Neuronal stem cell (in vitro differentiated cells): ENCODE data around the gene ZNF536.
A peak's percentile ranks its signal among the peaks of the same experiment; 100 is the strongest.

Experiments
- DNase-seq: peaks from one replicate; pipeline ENCODE4 v3.0.0-alpha.2; 2013; ENCODE audit warnings: low spot score
- H2AFZ ChIP-seq: one replicate; pipeline ENCODE4 v1.6.1; 2013; ENCODE audit warnings: mild to moderate bottlenecking, low read length, inconsistent platforms
- H2AK5ac ChIP-seq: 2 replicates; pipeline ENCODE4 v1.6.1; 2013; ENCODE audit warnings: low read depth, mild to moderate bottlenecking, inconsistent platforms, low read length, moderate library complexity, mixed read lengths
- H2BK120ac ChIP-seq: 2 replicates; pipeline ENCODE4 v1.6.1; 2013; ENCODE audit warnings: low read depth, mild to moderate bottlenecking, inconsistent platforms, low read length, moderate library complexity, mixed read lengths
- H2BK12ac ChIP-seq: one replicate; pipeline ENCODE4 v1.6.1; 2013; ENCODE audit warnings: low read length, inconsistent platforms
- H2BK15ac ChIP-seq: 2 replicates; pipeline ENCODE4 v1.6.1; 2013; ENCODE audit warnings: mild to moderate bottlenecking, low read length, inconsistent platforms, mixed read lengths
- H2BK5ac ChIP-seq: one replicate; pipeline ENCODE4 v1.6.1; 2013; ENCODE audit warnings: inconsistent platforms, mild to moderate bottlenecking, low read length, moderate library complexity
- H3K14ac ChIP-seq: one replicate; pipeline ENCODE4 v1.6.1; 2013; ENCODE audit warnings: low read length, inconsistent platforms
- H3K18ac ChIP-seq: 2 replicates; pipeline ENCODE4 v1.6.1; 2013; ENCODE audit warnings: low read length, inconsistent platforms
- H3K23ac ChIP-seq: 2 replicates; pipeline ENCODE4 v1.6.1; 2013; ENCODE audit warnings: low read depth, mild to moderate bottlenecking, mixed read lengths, low read length, inconsistent platforms; ENCODE audit not compliant: poor library complexity
- H3K27ac ChIP-seq: replicated peaks from 3 replicates; pipeline ENCODE4 v1.5.1; 2013; ENCODE audit warnings: low read length, inconsistent platforms
- H3K27me3 ChIP-seq, 3 experiments: 2 replicates each; pipeline ENCODE4 v1.6.1; 2013; ENCODE audit warnings: low read length in 3 of 3, mild to moderate bottlenecking in 2 of 3, inconsistent platforms in 1 of 3, low read depth in 1 of 3, mixed read lengths in 1 of 3, moderate library complexity in 1 of 3; ENCODE audit not compliant: control insufficient read depth in 3 of 3, insufficient read depth in 3 of 3
- H3K36me3 ChIP-seq, 2 donors: replicated peaks in 1 of 2; 2 replicates each; pipeline ENCODE4 v1.6.1; 2013; ENCODE audit warnings: low read length in 2 of 2; ENCODE audit not compliant: control insufficient read depth in 2 of 2, insufficient read depth in 2 of 2
- H3K4ac ChIP-seq: 2 replicates; pipeline ENCODE4 v1.6.1; 2013; ENCODE audit warnings: inconsistent platforms, mild to moderate bottlenecking, low read length, moderate library complexity
- H3K4me1 ChIP-seq, 2 donors: 1 replicate in 1 of 2; 2 replicates in 1 of 2; pipeline ENCODE4 v1.6.1; 2013; ENCODE audit warnings: low read length in 2 of 2, low read depth in 1 of 2; ENCODE audit not compliant: control insufficient read depth in 2 of 2, insufficient read depth in 1 of 2
- H3K4me2 ChIP-seq: one replicate; pipeline ENCODE4 v1.6.1; 2013; ENCODE audit warnings: mild to moderate bottlenecking, low read length, inconsistent platforms; ENCODE audit not compliant: insufficient read depth, poor library complexity, severe bottlenecking
- H3K4me3 ChIP-seq, 2 donors: 2 replicates each; pipeline ENCODE4 v1.5.1; 2013; ENCODE audit warnings: low read length in 2 of 2, mild to moderate bottlenecking in 2 of 2, inconsistent platforms in 1 of 2, moderate library complexity in 1 of 2
- H3K79me1 ChIP-seq: one replicate; pipeline ENCODE4 v1.6.1; 2013; ENCODE audit warnings: low read depth, mild to moderate bottlenecking, inconsistent platforms, low read length, moderate library complexity
- H3K9ac ChIP-seq: one replicate; pipeline ENCODE4 v1.6.1; 2013; ENCODE audit warnings: mild to moderate bottlenecking, low read depth, low read length, inconsistent platforms; ENCODE audit not compliant: poor library complexity
- H3K9me3 ChIP-seq, 2 donors: replicated peaks in 1 of 2; 2 replicates each; pipeline versions ENCODE3 to v1.6.1; 2013; ENCODE audit warnings: low read length in 2 of 2, mild to moderate bottlenecking in 2 of 2, inconsistent platforms in 1 of 2, low read depth in 1 of 2, mixed read lengths in 1 of 2, moderate library complexity in 1 of 2; ENCODE audit not compliant: control insufficient read depth in 2 of 2, insufficient read depth in 1 of 2
- H4K8ac ChIP-seq: one replicate; pipeline ENCODE4 v1.6.1; 2013; ENCODE audit warnings: low read depth, mild to moderate bottlenecking, inconsistent platforms, low read length, moderate library complexity
- H4K91ac ChIP-seq: one replicate; pipeline ENCODE4 v1.6.1; 2013; ENCODE audit warnings: low read length, low read depth, mild to moderate bottlenecking, inconsistent platforms; ENCODE audit not compliant: poor library complexity
- WGBS, 2 donors: extraction: QIAGEN DNeasy Blood & Tissue Kit; methylation state at CpG; one replicate each; pipeline ENCODE4 v1.1.7; 2013; ENCODE audit warnings: missing lambda C conversion rate in 2 of 2, mixed read lengths in 1 of 2; ENCODE audit not compliant: insufficient read length in 2 of 2, insufficient replicate concordance in 1 of 2; ENCODE audit errors: extremely low coverage in 2 of 2; 5-methylcytosine and 5-hydroxymethylcytosine counted together

ZNF536 gene

GRCh38 chr19:30339624-30340525 is 32.3 kb upstream of the ZNF536 start:
- Histone ChIP-seq H3K4me3 (no peak overlapping the region), H2AFZ (no peak overlapping the region), H2BK15ac (no peak overlapping the region), H2BK120ac (no peak overlapping the region), H3K18ac (peak overlapping the region; percentile 81), H3K9me3 (no peaks in the 10 kb centered on the region), H3K4ac (no peak overlapping the region), H2BK5ac (no peak overlapping the region), H2AK5ac (peak overlapping the region; percentile 77), H3K9ac (no peak overlapping the region), H3K27ac (no peak overlapping the region), H3K4me2 (no peak overlapping the region), H3K23ac (peak overlapping the region; percentile 48), H3K79me1 (no peaks in the 10 kb centered on the region), H3K4me1 (peaks cover 0 to 5% of the 10 kb centered on the region in 2 donors), H4K91ac (peak overlapping the region; percentile 24), H4K8ac (no peak overlapping the region), H3K27me3 (no peaks in the 10 kb centered on the region), H3K36me3 (no peaks in the 10 kb centered on the region), H3K14ac (peak overlapping the region; percentile 25), H2BK12ac (no peak overlapping the region)
- no peak for DNase-seq
- no CpG with 5 or more reads among the region's 14 CpGs for WGBS, 2 donors

- H2AK5ac ChIP-seq: no peak overlapping the region
- no CpG with 5 or more reads among the region's 11 CpGs for WGBS, 2 donors
- no peak overlapping the region for H3K18ac ChIP-seq
- H3K79me1 ChIP-seq: no peaks in the 10 kb centered on the region
- no peaks in the 10 kb centered on the region for H3K9me3 ChIP-seq
- H2BK12ac ChIP-seq: no peak overlapping the region
- peaks cover 0 to 5% of the 10 kb centered on the region in 2 donors for H3K4me1 ChIP-seq
- H2AFZ ChIP-seq: no peak overlapping the region
- H3K14ac ChIP-seq: no peak overlapping the region
- no peak overlapping the region for H3K4me2 ChIP-seq
- H3K23ac ChIP-seq: no peak overlapping the region
- no peak for DNase-seq
- H4K8ac ChIP-seq: no peak overlapping the region
- no peak overlapping the region for H2BK120ac ChIP-seq
- H3K4ac ChIP-seq: no peak overlapping the region
- no peak overlapping the region for H2BK5ac ChIP-seq
- H3K36me3 ChIP-seq: no peaks in the 10 kb centered on the region
- H2BK15ac ChIP-seq: no peak overlapping the region
- H3K27me3 ChIP-seq: no peaks in the 10 kb centered on the region
- no peak overlapping the region for H3K9ac ChIP-seq
- H3K27ac ChIP-seq: no peak overlapping the region
- no peak overlapping the region for H3K4me3 ChIP-seq
- no peak overlapping the region for H4K91ac ChIP-seq
These were observed 31.2 kb upstream of the ZNF536 start for GRCh38 chr19:30340771-30341561.

DNA sequence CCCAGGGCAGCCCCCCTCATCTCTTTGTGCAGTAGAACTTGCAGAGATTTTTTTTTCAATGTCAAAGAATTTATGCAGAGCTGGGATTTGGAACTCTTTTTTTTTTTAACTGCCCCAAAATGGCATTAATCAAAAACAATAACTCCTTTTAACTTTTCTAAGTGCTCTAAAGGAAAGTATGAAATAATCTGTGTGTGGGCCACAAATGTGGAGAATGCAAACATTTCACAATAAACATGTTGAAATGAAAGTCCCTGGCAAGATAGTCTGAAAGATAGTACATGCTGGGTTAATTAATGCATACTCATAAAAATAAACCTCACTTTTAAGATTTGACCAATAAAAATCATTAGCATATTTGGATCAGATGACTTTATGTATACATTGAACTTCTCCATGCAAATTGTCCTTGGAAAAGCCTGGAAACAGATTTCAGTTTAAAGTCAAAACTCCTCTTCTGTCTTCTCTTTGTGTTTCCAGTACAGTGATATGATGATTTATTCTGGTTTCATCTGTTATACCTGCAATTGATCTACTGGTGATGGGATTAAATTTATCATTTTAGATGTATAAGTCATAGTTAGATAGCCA is 30.5 kb upstream of the ZNF536 start:
- H3K4me3 ChIP-seq: no peak overlapping the region
- H3K23ac ChIP-seq: no peak overlapping the region

DNA sequence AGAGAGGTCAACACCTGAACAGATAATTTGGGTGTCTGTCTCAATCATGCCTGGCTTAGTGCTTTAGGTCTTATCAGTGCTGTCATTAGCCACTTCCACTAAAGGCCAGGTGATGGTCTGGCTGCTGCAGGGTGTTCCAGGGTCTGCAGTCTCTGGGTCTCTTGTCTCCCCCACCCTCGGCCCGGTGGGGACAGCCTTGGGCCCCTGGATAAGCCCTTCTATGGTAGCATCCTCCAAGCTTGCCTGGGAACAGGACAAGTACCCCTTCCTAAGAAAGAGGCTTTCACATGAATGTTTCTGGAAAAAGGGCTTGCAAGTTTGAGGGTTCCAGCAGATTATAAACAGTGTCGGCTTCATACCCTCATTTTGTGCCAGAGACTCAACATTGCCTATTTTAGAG is 29.3 kb upstream of the ZNF536 start:
- Histone ChIP-seq H3K9me3 (no peaks in the 10 kb centered on the region), H3K79me1 (no peaks in the 10 kb centered on the region), H2AFZ (no peak overlapping the region), H2BK12ac (no peak overlapping the region), H3K9ac (no peak overlapping the region), H3K4me3 (no peak overlapping the region), H2BK120ac (no peak overlapping the region), H3K23ac (no peak overlapping the region), H3K18ac (no peak overlapping the region), H3K14ac (no peak overlapping the region), H3K4me1 (peaks cover 0 to 5% of the 10 kb centered on the region in 2 donors), H2BK5ac (no peak overlapping the region), H2BK15ac (no peak overlapping the region), H3K4ac (no peak overlapping the region), H4K91ac (no peak overlapping the region), H3K4me2 (no peak overlapping the region), H4K8ac (no peak overlapping the region), H2AK5ac (no peak overlapping the region), H3K27me3 (no peaks in the 10 kb centered on the region), H3K36me3 (no peaks in the 10 kb centered on the region), H3K27ac (no peak overlapping the region)
- no peak for DNase-seq
- WGBS, 2 donors: no CpG with 5 or more reads among the region's 3 CpGs

More for the DNA sequence above, 30.5 kb upstream of the ZNF536 start:
- Histone ChIP-seq H2BK5ac (no peak overlapping the region), H3K27me3 (no peaks in the 10 kb centered on the region), H3K9me3 (no peaks in the 10 kb centered on the region), H3K9ac (no peak overlapping the region), H3K4ac (no peak overlapping the region), H3K14ac (no peak overlapping the region), H2BK12ac (no peak overlapping the region), H2AFZ (no peak overlapping the region), H4K91ac (no peak overlapping the region), H3K4me2 (no peak overlapping the region), H3K4me1 (peaks cover 0 to 5% of the 10 kb centered on the region in 2 donors), H3K79me1 (no peaks in the 10 kb centered on the region), H4K8ac (no peak overlapping the region), H2AK5ac (no peak overlapping the region), H3K36me3 (no peaks in the 10 kb centered on the region), H2BK15ac (no peak overlapping the region), H3K27ac (no peak overlapping the region), H2BK120ac (no peak overlapping the region), H3K18ac (no peak overlapping the region)
- DNase-seq: no peak
